GM12873 (cell line): ENCODE results near the gene ZBTB7C.

Experiments
- CTCF ChIP-seq: IDR thresholded peaks from 2 replicates; pipeline ENCODE4 v1.5.1; 2012; ENCODE audit warnings: low read depth, mild to moderate bottlenecking, moderate library complexity, low read length, control low read depth; ENCODE audit not compliant: insufficient read depth; ENCODE audit errors: missing control alignments

ZBTB7C gene

GRCh38 chr18:48310999-48311398 is 98.2 kb downstream of the ZBTB7C start:
- no peak for TF ChIP-seq CTCF

DNA sequence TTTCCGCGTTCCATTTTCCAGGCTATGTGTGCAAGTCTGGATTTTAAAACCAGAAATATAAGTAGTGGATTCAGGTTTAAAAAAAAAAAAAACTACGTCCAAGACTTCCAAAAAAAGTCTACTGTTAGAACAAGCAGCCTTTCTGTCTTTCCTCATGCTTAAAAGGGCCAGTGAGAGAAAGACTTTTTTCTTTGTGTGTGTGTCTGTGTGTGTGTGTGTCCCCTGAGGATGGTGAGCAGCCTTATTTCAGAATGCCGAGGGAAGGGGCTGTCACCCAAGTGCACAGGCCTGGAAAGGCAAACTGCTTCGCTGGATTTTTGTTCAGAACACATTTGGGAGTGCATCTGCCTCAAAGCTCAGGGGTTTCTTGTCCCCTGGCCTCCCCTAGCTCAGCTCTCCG is 98.8 kb downstream of the ZBTB7C start:
- no peak for TF ChIP-seq CTCF

- no peak for TF ChIP-seq CTCF
These were observed 100.2 kb downstream of the ZBTB7C start for GRCh38 chr18:48308755-48309575.

GRCh38 chr18:48308027-48308635 is 101.1 kb downstream of the ZBTB7C start:
- TF ChIP-seq CTCF = no peak

DNA sequence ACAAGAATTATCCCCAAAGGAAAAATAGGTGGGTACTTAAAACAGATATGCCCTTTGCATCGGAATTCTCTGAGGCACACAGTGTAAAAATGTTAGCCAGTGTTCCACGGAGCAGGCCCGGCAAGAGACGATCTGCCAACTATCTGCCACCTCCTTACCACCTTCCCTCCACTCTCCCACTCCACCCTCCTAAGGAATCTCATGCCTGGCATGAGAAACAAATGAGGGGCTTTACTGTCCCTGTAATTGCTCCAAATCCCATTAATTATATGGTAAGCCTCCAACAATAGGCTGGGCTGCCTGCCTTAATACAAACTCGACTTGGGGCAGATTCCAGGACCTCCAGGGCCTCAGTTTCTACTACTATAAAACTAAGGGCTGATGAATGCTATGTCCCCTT is 102.3 kb downstream of the ZBTB7C start:
- TF ChIP-seq CTCF = no peak

DNA sequence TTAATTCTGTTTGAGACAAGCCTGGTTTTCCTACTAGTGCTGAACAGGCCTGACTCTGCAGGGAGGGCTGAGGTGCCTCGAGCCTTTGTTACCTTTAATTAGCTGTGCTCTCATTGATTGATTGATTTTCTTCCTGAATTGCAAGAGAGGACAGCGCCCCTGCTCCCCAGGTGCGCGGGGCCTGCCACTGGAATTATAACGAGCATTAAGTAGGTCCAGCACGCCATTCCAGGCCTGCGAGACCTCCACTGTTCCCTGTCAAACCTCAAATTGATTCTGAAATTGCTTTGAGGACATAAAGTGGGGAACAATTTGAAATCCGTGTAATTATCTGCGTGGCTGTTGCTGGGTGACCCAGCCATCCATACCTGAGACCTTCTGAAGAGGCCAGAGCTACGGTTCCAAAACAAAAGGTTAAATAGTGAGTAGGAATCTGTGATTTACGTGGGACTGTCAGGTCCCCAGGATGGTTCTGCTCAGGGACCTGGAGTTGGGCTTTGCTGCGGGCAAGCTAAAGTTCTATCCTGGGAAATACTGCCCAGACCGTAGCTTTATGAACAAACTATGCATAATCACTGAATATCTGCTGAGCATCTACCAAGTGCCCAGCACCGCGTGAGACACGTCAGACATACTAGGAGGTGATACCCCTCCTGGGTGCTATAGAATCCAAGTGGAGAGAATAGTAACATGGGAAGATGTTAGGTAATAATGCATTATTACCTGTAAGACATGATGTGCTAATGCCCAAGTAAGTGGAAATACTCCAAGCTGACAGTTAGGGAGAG is 104.1 kb downstream of the ZBTB7C start:
- TF ChIP-seq CTCF = no peak

DNA sequence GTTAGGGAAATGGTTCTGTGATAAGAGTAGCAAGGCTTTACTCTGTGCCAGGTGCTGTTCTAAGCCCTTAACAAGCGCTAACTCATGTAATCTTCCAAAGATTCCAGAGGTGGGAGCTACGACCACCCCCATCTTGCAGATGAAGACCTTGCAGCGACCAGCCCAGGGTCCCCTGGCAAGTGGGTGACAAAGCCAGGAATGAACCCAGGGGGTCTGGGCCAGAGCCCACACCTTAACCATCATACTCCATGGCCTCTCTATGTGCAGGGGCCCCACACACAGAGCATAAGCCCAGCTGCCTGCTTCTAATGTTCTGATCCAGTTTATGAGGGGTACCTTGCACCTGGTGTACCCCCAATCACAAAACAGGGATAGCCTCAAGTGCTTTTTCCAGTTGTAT is 105.3 kb downstream of the ZBTB7C start:
- no peak for TF ChIP-seq CTCF
